Right ventricle myocardium inferior (tissue), 1 donor: Measurements from ENCODE around the gene TWF1. TPM values are rescaled to one million over a fixed set of nuclear protein-coding genes. Genes with fewer than 3 reads are reported as not detected.
"Not testable (repeated sequence)": the region's sequence is repeated elsewhere in the genome, so short reads cannot be mapped to it uniquely, and the experiment has no call there.

Source experiments
- ATAC-seq: fragments of 200-7000 bp; cut with Tn5 transposase; one replicate; pipeline ENCODE4 v1.9.1; 2020; ENCODE audit warnings: mild to moderate bottlenecking, moderate library complexity
- DNase-seq: peaks from one replicate; pipeline ENCODE4 v3.0.0; 2021; ENCODE audit errors: missing footprints
- intact Hi-C: fragments of 100-400 bp; cut with DNase I; formaldehyde crosslinking; loops from one replicate; pipeline ENCODE4 v1.11.0; 2022
- long read RNA-seq: library from polyadenylated mRNA; unstranded; transcript quantifications from one replicate; pipeline ENCODE4 v2.0.0, GENCODE V29; 2021
- total RNA-seq: library from RNA; stranded (reverse); fragmentation: NEBNext Ultra II Directional; extraction: Animal tissue kit (Norgen Biotek cat#: 25700); gene quantifications from one replicate; pipeline ENCODE4 v1.2.1, GENCODE V29; 2021
- donor health status: DM: no; HTN: yes; CAD: no; lungs with severe emphysema.

TWF1 gene
- total RNA-seq, result 14.0 TPM
- long read RNA-seq, transcript TWF1-201 (9 exons, 3,045 nt), result major isoform, 12 of 17 reads
- long read RNA-seq, partial matches to known transcripts, result 1 of 17 reads
- long read RNA-seq, other reads (novel, unspliced or antisense), result 4 of 17 reads

DNA sequence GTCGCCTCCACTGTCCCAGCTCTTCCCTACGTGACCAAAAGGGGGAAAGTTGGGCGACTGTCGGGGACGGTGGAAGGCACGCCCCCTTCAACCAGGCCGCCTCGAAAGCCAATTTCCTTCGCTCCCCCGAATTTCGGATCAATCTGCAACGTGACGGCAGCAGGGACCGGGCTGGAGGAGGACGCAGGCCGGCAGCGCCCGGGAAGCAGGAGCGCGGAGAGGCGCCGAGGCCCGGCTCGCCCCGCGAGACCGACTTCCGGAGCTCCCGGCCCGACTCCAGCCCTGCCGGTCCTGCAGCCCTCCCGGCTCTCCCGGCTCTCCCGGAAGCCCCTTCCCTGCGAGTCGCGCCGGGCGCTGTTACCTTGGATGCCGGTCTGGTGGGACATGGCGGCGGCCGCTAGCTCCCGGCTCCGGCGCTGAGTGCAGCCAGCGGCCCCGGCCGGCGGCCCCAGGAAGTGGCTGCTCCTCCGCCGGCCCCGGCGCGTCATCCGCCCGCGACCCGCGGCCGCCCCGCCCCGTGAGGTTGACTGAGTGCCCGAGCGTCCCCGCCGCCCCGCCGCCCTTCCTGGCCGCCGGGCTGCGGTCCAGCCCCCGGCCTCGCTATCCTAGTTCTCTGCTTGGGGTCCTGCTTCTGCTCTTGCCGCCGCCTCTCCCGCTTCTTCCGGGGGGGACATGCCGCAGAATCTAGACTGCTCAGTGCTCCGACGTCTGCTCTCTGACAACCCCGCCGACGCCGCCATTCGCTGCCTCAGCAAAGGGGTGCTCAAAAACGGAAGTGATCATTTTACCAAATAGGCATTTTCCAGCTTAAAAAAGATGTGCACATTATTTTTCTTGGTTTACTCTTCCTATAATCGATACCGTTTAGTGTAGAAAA is at the start of gene TWF1:
Gene TWF1, minus strand, starts transcription at position 458 of the 877 bp plus-strand sequence. Its CDS starts 72 bp downstream, at position 386.
- ATAC-seq (peak; percentile 100), DNase-seq (peak; percentile 95)
- intact Hi-C loops, result loop anchor here (2.0 kb wide), 3 partner anchors 31 to 77 kb away; partner anchors contain the start of genes IRAK4, PUS7L and TMEM117

DNA sequence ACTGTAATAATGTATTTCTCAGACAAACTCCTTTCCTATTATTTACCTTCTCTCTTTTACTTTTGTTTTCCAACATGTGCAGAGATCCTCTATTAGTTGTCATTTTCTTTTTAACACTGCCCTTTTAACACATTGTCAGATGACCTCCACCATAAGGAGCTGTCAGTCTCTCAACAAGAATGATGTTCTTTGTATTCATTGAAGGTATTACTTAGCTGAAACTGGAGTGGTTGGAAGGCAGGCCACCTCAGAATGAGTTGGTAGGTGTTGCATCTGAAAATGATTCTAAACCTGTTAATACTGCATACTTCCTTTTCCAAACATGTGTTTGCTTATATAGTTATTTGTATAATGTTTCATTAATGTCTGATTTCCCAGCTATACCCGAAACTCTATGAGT is 46.6 kb upstream of the TWF1 start:
- ATAC-seq (no peak), DNase-seq (no peak)
- intact Hi-C loops, result no loop called here

DNA sequence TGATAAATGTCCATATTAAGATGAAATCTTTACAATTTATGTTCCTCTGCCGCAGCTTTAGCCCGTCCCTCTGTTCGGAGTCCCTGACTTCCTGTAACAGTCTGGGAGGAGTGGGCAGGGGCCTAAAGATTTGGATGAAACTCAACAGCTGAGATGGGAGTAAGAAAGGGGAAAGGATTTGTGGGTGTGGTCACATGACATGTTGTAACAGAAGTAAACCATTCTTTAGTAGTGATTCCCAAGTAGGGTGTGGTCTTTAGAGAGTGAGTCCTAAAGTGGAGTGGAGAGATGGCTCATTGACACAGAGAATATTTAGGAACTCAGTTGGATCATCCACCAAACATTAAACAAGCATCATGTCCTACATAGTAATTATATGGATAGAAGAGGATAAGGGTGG is 42.7 kb upstream of the TWF1 start:
- DNase-seq (no peak), ATAC-seq (no peak)
- intact Hi-C loops, result no loop called here

DNA sequence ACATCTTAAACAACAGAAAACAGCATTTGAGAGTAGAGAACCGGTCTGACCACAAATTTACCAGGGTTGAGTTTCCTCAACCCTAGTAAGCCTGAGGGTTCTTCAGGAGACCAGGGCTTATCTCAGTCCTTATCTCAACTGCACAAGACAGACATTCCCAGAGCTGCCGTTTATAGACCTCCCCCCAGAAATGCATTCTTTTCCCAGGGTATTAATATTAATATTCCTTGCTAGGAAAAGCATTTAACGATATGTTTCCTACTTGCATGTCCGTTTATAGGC is 42.0 kb upstream of the TWF1 start:
- DNase-seq (no peak), ATAC-seq (no peak)
- intact Hi-C loops, result no loop called here

DNA sequence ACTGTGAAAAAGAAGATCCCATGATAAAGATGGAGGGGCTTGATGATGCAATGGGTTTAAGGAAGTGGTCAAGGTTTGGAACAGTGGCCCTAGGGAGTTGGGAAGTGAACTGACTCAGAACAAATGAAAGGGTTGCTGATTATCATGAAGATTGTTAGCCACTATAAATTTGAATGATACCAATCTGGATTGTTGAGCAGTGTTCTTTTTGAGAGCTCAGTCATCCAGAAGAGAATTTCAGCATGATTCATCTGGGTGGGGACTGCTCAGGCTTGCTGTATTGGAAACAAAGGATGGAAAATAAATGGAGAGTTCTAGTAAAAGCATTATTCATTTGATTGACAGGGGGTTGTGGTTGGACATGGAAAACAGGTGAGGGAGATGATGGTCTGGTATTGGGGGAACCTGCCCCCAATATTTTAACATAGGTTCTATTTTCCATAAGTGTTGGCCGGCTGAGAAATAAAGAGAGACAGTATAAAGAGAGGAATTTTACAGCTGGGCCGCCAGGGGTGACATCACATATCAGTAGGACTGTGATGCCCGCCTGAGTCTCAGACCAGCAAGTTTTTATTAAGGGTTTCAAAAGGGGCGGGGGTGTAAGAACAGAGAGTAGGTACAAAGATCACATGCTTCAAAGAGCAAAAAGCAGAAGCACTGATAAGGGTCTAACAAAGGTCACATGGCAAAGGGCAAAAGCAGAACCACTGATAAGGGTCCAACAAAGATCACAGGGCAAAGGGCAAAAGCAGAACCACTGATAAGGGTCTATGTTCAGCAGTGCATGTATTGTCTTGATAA is 41.5 kb upstream of the TWF1 start:
- ATAC-seq, DNase-seq, intact Hi-C loops: not testable (repeated sequence)

DNA sequence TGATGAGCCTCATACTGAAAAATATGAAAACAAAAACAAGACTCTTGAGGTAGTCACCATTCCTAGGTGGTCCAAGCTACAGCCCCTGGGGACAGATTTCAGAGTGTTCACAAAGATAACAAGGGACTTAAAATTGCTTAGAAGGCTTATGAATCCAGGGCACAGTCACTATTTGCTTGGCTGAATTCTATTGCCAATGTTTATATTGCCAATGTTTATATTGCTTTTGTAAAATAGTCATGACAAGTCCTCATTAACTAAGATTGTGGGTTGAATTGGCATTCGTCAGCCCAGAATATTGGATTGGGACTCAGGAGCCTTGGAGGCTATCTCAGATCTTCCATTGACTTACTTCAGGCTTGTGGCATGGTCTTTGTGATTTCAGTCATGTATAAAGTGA is 36.1 kb upstream of the TWF1 start:
- DNase-seq, result no peak
- no peak for ATAC-seq
- intact Hi-C loops, result no loop called here

DNA sequence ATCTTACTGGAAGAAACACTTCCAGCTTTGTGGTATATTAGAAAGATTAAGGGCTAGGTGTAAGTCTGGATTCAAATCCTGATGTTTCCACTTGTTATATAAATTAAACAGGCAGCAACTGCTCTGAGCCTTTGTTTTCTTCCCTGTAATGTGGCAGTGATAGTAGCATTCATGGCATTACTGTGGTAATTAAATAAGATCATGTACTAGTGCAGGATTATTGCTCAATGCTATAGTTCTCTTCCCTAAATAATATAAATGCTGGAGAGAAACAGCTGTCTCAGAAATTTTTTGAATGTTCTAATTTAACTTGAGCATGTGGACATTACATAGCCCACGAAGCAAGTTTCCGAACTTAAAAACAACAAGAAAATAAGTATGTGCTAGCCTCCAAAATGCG is 35.1 kb upstream of the TWF1 start:
- no peak for DNase-seq
- no peak for ATAC-seq
- intact Hi-C loops, result no loop called here

DNA sequence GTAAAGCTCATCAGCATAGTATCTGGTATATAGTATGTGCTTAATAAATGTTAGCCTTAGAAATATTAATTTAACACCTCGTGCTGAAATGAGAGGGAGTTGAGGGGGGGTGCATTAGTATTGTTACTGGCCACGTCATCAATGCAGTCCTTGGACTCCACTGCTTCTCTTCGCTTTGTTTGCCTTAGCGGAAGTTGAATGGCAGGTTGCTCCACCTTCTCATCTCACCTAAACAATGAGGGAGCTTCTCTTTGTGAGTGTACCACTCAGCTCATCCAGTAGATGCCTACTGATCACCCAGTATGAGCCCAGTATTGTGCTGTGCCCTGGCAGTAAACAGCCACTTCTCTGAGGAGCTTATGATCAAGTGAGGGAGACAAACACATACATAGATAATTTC is 34.2 kb upstream of the TWF1 start:
- ATAC-seq, result no peak
- no peak for DNase-seq
- intact Hi-C loops, result no loop called here

DNA sequence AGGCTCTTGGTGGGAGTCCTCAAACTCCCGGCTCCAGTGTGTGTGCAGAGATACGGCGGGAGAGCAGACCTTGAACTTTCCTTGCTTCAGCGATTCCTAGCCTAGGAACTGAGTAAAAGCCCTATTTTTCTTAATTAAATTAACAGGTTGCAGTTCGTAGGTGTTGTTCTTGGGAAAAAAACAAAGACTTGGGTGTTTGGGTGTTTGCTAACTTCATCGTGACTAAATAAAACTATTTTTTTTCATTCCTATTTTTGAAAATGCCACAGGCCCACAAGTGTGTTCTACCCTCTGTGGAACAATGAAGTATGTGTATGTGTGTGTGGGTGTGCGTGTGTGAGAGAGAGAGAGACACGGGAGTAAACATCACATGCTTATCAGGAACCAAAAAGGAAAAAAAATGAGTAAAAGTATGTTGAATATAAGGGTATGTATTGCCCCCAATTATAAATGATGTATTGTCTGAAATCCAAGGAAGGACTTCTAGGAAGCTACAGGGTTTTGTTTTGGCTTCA is 30.4 kb upstream of the TWF1 start:
- intact Hi-C loops, result loop anchor here (2.0 kb wide), 2 partner anchors 30 to 78 kb away; partner anchors contain the start of genes IRAK4, PUS7L and TWF1
- no peak for ATAC-seq
- DNase-seq, result no peak

DNA sequence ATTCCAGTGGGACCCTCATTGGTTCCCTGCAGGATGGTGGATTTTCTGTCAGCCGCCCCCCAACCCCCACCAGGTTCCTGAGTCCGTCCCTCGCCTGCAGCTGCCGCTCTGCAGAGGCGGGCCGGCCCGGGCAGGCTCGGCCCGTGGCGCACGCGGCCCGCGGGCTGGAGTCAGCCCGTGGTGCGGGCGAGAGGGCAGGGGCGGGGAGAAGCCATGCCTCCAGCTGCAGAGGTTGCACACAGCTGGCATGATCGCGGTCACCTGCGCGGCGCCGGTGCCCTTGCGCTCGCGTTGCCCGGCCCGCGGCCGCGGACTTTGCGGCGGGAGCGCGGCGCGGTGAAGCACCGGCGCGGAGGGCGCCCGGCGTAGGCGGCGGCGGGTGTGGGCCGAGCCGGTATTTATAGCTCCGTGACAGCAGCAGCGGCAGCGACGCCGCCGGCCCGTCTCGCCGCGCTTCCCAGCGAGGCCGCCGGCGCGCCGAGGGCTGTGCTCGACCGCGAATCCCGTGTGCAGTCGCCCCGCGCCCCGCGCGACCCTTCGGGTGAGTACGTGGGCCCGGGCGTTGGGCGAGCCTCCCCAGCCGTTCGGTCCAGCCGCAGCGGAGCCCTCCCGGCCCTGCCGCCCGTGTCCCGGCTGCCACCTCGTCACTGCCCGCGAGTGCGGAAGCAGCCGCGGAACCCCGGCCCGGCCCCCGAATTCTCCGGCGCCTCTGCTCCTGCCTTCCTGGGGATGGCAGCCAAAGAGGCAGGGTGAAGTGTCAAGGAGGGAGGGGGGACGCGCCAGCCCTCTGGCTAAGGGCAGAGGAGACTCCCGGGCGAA is 29.7 kb upstream of the TWF1 start, which contains the start of gene TMEM117:
Gene TMEM117, plus strand, starts transcription at position 426 of the 819 bp plus-strand sequence.
- intact Hi-C loops, result loop anchor here (2.0 kb wide), 2 partner anchors 29 to 77 kb away; partner anchors contain the start of genes IRAK4, PUS7L and TWF1
- peak; percentile 92 for DNase-seq

DNA sequence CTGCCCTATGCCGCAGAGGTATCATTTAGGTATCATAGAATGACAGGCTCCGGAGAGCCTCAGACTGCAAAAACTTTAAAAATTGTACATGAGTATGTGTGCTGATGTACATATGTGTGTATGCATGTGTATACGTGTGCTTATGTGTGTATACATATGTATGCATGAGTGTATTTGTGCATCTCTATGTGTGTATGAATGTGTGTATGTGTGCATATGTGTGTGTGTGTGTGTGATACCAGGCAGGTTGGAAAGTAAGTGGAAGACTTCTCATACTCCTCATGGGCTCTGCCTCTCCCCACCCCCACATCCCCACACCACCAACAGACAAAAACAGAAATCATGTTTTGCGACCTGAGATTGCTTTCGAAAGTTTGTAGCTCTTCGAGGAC is 29.1 kb upstream of the TWF1 start:
- peak; percentile 9 for ATAC-seq
- no peak for DNase-seq
- intact Hi-C loops, result no loop called here

More for the DNA sequence above, 29.7 kb upstream of the TWF1 start, which contains the start of gene TMEM117:
- peak; percentile 94 for ATAC-seq

DNA sequence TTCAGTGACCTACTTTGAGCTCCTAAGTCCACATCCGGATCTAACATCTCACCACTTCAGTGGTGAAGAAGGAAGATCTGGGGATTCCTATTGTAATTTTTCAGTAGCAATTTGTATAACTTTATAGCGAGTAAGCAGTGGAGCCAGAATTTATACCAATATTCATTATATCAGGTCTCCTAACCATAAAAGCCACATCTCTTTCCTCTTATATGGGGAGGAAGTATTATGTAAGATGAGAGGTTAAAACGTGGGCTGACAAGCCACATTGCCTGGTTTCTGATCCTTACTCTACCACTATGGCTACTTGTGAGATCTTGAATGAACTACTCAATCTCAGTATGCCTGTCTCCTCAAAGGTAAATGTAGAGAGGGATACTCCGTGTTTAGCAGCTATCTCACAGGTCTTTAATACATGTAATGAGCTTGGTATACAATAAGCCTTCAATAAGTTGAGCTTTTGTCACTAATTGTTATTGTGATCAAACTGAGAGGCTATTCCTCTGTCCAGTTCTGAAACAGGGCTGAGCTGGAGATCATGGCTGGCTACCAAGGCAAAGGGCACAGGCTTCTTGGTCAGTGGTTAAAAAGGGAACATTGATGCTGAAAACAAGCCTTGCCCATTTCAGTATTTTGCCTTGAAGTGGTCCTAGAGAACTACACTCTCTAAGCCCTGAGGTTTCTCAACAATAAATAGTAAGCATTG is 26.5 kb upstream of the TWF1 start:
- ATAC-seq (no peak), DNase-seq (no peak)
- intact Hi-C loops, result no loop called here

DNA sequence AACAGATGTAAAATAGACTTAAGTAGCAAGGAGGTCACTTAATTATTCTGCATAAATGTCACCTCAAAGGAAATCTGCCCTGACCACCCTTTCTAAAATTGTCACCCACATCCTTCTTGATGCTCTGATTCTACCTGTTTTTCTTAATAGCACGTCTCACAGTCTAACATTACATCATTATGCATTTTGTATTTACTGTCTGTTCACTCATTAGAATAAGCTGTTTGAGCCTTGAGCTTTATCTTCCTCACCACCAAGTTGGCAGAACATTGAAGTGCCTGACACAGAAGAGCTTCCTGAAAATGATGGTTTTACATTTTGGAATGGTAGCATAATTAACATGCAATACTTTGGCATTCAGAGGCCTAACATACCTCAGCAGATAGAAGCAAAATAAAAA is 21.0 kb upstream of the TWF1 start:
- no peak for DNase-seq
- intact Hi-C loops, result no loop called here
- no peak for ATAC-seq

DNA sequence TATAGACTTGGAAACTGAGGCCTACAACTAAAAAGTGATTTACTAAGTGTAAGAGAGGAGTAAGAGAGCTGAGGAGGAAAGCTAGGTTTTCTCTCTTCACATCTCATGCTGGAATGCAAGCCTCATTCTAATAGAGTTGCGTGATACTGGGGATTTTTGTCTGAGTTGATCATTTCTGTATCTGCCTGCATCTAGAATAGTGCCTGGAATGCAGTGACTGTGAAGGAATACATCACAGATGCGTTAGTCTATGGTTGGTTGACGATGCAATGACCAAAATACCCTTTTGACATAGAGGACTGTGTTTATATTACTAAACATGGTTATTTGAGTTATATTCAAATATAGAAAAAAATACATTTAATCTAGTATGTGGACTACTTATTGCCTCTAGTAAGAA is 20.6 kb upstream of the TWF1 start:
- intact Hi-C loops, result no loop called here
- ATAC-seq (no peak), DNase-seq (no peak)

DNA sequence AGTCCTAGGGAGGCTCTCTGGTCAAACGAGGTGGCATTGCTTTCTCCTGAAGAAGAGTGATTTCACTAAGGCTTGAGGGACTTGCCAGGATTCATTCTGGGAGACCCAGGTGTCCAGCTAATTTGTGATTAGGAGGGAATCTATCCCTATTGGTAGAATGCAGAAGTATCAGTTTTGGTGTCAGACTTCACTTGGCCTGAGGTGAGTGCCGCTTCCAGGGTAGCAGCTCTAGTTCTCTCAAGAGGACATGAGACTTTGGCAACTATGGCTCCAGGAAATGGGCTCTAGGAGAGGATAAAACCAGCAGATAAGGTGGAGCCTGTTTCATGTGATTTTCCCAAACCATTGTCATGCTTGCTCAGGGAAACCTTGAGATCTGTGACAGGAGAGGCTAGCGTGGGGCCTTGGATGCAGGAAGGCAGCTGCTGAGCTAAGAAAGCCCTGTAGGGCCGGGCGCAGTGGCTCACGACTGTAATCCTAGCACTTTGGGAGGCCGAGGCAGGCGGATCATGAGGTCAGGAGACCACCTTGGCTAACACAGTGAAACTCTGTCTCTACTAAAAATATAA is 18.2 kb upstream of the TWF1 start:
- ATAC-seq (no peak), DNase-seq (no peak)
- intact Hi-C loops, result no loop called here

DNA sequence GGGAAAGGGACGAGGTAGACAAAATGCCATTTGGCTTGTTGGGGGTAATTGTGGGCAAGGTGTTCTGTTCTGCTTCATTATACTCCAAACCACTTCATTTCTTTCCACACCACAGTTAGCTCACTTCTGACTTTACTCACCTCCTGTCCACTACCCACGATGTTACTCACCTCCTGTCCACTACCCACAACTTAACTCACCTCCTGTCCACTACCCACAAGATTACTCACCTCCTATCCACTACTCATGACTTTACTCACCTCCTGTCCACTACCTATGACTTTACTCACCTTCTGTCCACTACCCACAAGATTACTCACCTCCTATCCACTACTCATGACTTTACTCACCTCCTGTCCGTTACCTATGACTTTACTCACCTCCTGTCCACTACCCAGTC is 10.1 kb upstream of the TWF1 start:
- no peak for DNase-seq
- intact Hi-C loops, result no loop called here
- no peak for ATAC-seq

DNA sequence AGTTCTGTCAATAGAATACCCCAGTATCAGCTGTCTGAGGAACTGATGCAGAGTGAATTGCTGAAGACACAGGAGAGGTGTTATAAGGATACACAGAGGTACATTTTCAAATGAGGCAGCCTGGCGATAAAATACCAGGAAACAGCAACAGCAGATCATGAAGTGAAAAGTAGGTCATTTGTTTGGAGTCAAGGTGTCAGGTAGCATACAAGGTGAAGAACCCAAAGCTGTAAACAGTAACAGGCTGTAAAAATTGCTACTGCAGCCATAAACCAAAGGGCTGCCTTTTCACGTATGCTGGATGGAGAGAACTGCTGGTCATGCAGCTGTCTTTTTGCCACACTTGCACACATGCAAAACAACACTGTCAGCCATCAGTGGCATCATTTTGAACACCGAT is 9.3 kb upstream of the TWF1 start:
- DNase-seq, result no peak
- intact Hi-C loops, result no loop called here
- no peak for ATAC-seq

DNA sequence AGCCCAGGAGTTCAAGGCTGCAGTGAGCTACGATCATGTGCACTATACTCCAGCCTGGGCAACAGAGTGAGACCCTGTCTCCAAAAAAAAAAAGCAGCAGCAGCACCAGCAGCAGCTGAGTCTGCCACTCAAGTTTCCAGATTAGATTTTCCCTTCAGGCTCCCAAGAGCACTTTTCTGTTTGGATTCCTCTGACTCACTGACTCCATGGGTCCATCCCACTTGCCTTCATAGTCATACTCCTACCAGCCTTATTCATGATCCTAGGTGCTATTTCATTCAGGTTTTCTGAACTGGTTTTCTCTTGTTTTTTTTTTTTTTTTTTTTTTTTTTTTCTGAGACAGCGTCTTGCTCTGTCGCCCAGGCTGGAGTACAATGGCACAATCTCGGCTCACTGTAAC is 6.8 kb upstream of the TWF1 start:
- intact Hi-C loops, result no loop called here
- DNase-seq (no peak), ATAC-seq (no peak)
